IMR-90 (cell line): Measurements from ENCODE around the gene EFS. TPM values are rescaled to one million over a fixed set of nuclear protein-coding genes. Genes with fewer than 3 reads are reported as not detected.
A peak's percentile ranks its signal among the peaks of the same experiment; 100 is the strongest.

Source experiments
- ATAC-seq: fragments of 200-7000 bp; cut with Tn5 transposase; 2 replicates; pipeline ENCODE4 v1.9.1; 2020; ENCODE audit warnings: low read depth, mild to moderate bottlenecking, moderate library complexity
- BruUV-seq: library from RNA; stranded (reverse); fragments of 400-500 nt; replicated peaks from 2 replicates; lab custom pipeline; 2021; lab: Mats Ljungman, UMichigan
- CTCF ChIA-PET: fragments of 300-600 bp; formaldehyde crosslinking; extraction: SDS; loops from one replicate; lab custom pipeline; 2021; ENCODE audit warnings: antibody characterized with exemption; lab: Yijun Ruan, JAX
- POLR2A ChIA-PET: fragments of 300-600 bp; sonication (Branson Sonifier 250); formaldehyde crosslinking; loops from one replicate; lab custom pipeline; 2022; ENCODE audit warnings: antibody characterized with exemption; ENCODE audit not compliant: unreplicated experiment; lab: Charles Lee
- DNase-seq: peaks from one replicate; pipeline ENCODE4 v3.0.0; 2013
- H2AFZ ChIP-seq: replicated peaks from 2 replicates; pipeline ENCODE3; 2013; ENCODE audit warnings: low read length, mild to moderate bottlenecking; ENCODE audit not compliant: poor library complexity
- H2AK5ac ChIP-seq: 2 replicates; pipeline ENCODE4 v1.6.1; 2013; ENCODE audit warnings: low read depth, low read length, inconsistent platforms
- H2AK9ac ChIP-seq: replicated peaks from 2 replicates; pipeline ENCODE3; 2013; ENCODE audit warnings: mild to moderate bottlenecking, low read depth, low read length, moderate library complexity; ENCODE audit not compliant: poor library complexity
- H2BK120ac ChIP-seq: 2 replicates; pipeline ENCODE4 v1.6.1; 2013; ENCODE audit warnings: low read depth, low read length, inconsistent platforms
- H2BK15ac ChIP-seq: 3 replicates; pipeline ENCODE4 v1.6.1; 2013; ENCODE audit warnings: low read depth, low read length, inconsistent platforms
- H2BK20ac ChIP-seq: 2 replicates; pipeline ENCODE4 v1.6.1; 2013; ENCODE audit warnings: low read depth, mild to moderate bottlenecking, inconsistent platforms, low read length, moderate library complexity
- H2BK5ac ChIP-seq: 2 replicates; pipeline ENCODE4 v1.6.1; 2013; ENCODE audit warnings: mild to moderate bottlenecking, low read depth, low read length, inconsistent platforms; ENCODE audit not compliant: poor library complexity, severe bottlenecking
- H3K14ac ChIP-seq: replicated peaks from 2 replicates; pipeline ENCODE4 v1.6.1; 2013; ENCODE audit warnings: low read depth, low read length, inconsistent platforms
- H3K18ac ChIP-seq: 2 replicates; pipeline ENCODE4 v1.6.1; 2013; ENCODE audit warnings: low read depth, low read length, control low read depth
- H3K23ac ChIP-seq: 2 replicates; pipeline ENCODE4 v1.6.1; 2013; ENCODE audit warnings: low read depth, low read length, inconsistent platforms
- H3K27ac ChIP-seq: 2 replicates; pipeline ENCODE4 v1.5.1; 2013; ENCODE audit warnings: mild to moderate bottlenecking, control low read depth, low read length; ENCODE audit not compliant: insufficient read depth
- H3K27me3 ChIP-seq: 2 replicates; pipeline ENCODE4 v1.6.1; 2013; ENCODE audit warnings: low read length; ENCODE audit not compliant: control insufficient read depth, insufficient read depth
- H3K36me3 ChIP-seq: 2 replicates; pipeline ENCODE4 v1.6.1; 2013; ENCODE audit warnings: low read length, mixed read lengths; ENCODE audit not compliant: control insufficient read depth, insufficient read depth
- H3K4ac ChIP-seq: 2 replicates; pipeline ENCODE4 v1.6.1; 2013; ENCODE audit warnings: low read depth, low read length, inconsistent platforms
- H3K4me1 ChIP-seq: 2 replicates; pipeline ENCODE4 v1.6.1; 2013; ENCODE audit warnings: low read length, mixed read lengths; ENCODE audit not compliant: control insufficient read depth, insufficient read depth
- H3K4me2 ChIP-seq: 2 replicates; pipeline ENCODE4 v1.6.1; 2013; ENCODE audit warnings: low read depth, mild to moderate bottlenecking, control low read depth, low read length, moderate library complexity
- H3K4me3 ChIP-seq: 2 replicates; pipeline ENCODE4 v1.5.1; 2013; ENCODE audit warnings: low read depth, mild to moderate bottlenecking, control low read depth, low read length, moderate library complexity; ENCODE audit not compliant: insufficient read depth
- H3K56ac ChIP-seq: 2 replicates; pipeline ENCODE4 v1.6.1; 2013; ENCODE audit warnings: low read length, inconsistent platforms; ENCODE audit not compliant: insufficient read depth; ENCODE audit errors: extremely low read depth
- H3K79me1 ChIP-seq, 2 experiments: 2 replicates each; pipeline ENCODE4 v1.6.1; 2013; ENCODE audit warnings: low read length in 2 of 2, inconsistent platforms in 1 of 2, low read depth in 1 of 2
- H3K9ac ChIP-seq: 2 replicates; pipeline ENCODE4 v1.6.1; 2013; ENCODE audit warnings: low read depth, low read length, control low read depth
- H3K9me1 ChIP-seq: 2 replicates; pipeline ENCODE4 v1.6.1; 2013; ENCODE audit warnings: low read length, inconsistent platforms; ENCODE audit not compliant: insufficient read depth
- H3K9me3 ChIP-seq: 2 replicates; pipeline ENCODE4 v1.6.1; 2013; ENCODE audit warnings: low read length; ENCODE audit not compliant: control insufficient read depth, insufficient read depth
- H4K20me1 ChIP-seq: 2 replicates; pipeline ENCODE4 v1.6.1; 2013; ENCODE audit warnings: low read length, inconsistent platforms; ENCODE audit not compliant: insufficient read depth
- H4K5ac ChIP-seq: 2 replicates; pipeline ENCODE4 v1.6.1; 2013; ENCODE audit warnings: mild to moderate bottlenecking, low read depth, low read length, control low read depth
- H4K8ac ChIP-seq, 2 experiments: 2 replicates each; pipeline ENCODE4 v1.6.1; 2013; ENCODE audit warnings: low read depth in 2 of 2, low read length in 2 of 2, control low read depth in 1 of 2, inconsistent platforms in 1 of 2
- H4K91ac ChIP-seq: 2 replicates; pipeline ENCODE4 v1.6.1; 2013; ENCODE audit warnings: low read depth, low read length, inconsistent platforms; ENCODE audit not compliant: insufficient read depth
- BHLHE40 ChIP-seq: fragments of 150-350 bp; IDR thresholded peaks from 2 replicates; pipeline ENCODE4 v1.6.1; 2016; ENCODE audit warnings: mild to moderate bottlenecking, low read depth, low read length
- CEBPB ChIP-seq: IDR thresholded peaks from 2 replicates; pipeline ENCODE4 v1.6.1; 2012; ENCODE audit warnings: low read depth, low read length, improper control_type of control experiment
- CHD1 ChIP-seq: IDR thresholded peaks from 2 replicates; pipeline ENCODE4 v1.6.1; 2012; ENCODE audit warnings: low read depth, low read length, improper control_type of control experiment
- ELK1 ChIP-seq: fragments of 150-350 bp; IDR thresholded peaks from 2 replicates; pipeline ENCODE4 v1.6.1; 2016; ENCODE audit warnings: low read depth, mild to moderate bottlenecking, low read length, moderate library complexity, borderline replicate concordance
- FOS ChIP-seq: fragments of 150-350 bp; IDR thresholded peaks from 2 replicates; pipeline ENCODE4 v1.6.1; 2016; ENCODE audit warnings: low read depth, low read length
- MAFK ChIP-seq: IDR thresholded peaks from 2 replicates; pipeline ENCODE4 v1.6.1; 2012; ENCODE audit warnings: low read depth, low read length, improper control_type of control experiment
- MAZ ChIP-seq: IDR thresholded peaks from 2 replicates; pipeline ENCODE4 v1.6.1; 2012; ENCODE audit warnings: low read depth, mild to moderate bottlenecking, low read length, improper control_type of control experiment, moderate library complexity, borderline replicate concordance
- MXI1 ChIP-seq: IDR thresholded peaks from 2 replicates; pipeline ENCODE4 v1.6.1; 2012; ENCODE audit warnings: low read depth, mild to moderate bottlenecking, low read length, moderate library complexity, borderline replicate concordance
- NFE2L2 ChIP-seq: fragments of 150-350 bp; IDR thresholded peaks from 2 replicates; pipeline ENCODE4 v1.6.1; 2016; ENCODE audit warnings: low read depth, mild to moderate bottlenecking, low read length
- POLR2A ChIP-seq: IDR thresholded peaks from 2 replicates; pipeline ENCODE4 v1.6.1; 2012; ENCODE audit warnings: mild to moderate bottlenecking, low read depth, low read length
- RAD21 ChIP-seq: IDR thresholded peaks from 2 replicates; pipeline ENCODE4 v1.6.1; 2012; ENCODE audit warnings: low read length, improper control_type of control experiment
- RCOR1 ChIP-seq: IDR thresholded peaks from 2 replicates; pipeline ENCODE4 v1.6.1; 2012; ENCODE audit warnings: mild to moderate bottlenecking, low read length, improper control_type of control experiment; ENCODE audit not compliant: insufficient replicate concordance
- SMC3 ChIP-seq: fragments of 150-350 bp; IDR thresholded peaks from 2 replicates; pipeline ENCODE4 v1.6.1; 2016; ENCODE audit warnings: low read depth, mild to moderate bottlenecking, antibody characterized with exemption, low read length, moderate library complexity
- USF2 ChIP-seq: fragments of 150-350 bp; IDR thresholded peaks from 2 replicates; pipeline ENCODE4 v1.6.1; 2017; ENCODE audit warnings: mild to moderate bottlenecking, antibody characterized with exemption, low read length, low read depth
- WGBS, 2 experiments: methylation state at CpG; one replicate each; pipeline versions ENCODE4 v1.1.5 to v1.1.7; 2013; ENCODE audit warnings: missing lambda C conversion rate in 2 of 2; ENCODE audit not compliant: insufficient read length in 1 of 2; ENCODE audit errors: extremely low coverage in 2 of 2; 5-methylcytosine and 5-hydroxymethylcytosine counted together
- dilution Hi-C: fragments of 300-500 bp; cut with HindIII; formaldehyde crosslinking; loops from one replicate; pipeline ENCODE4 v1.14.3; 2018; ENCODE audit warnings: low sequenced_read_pairs; ENCODE audit not compliant: unreplicated experiment
- in situ Hi-C: fragments of 300-500 bp; cut with MboI; formaldehyde crosslinking; loops from 3 replicates; pipeline ENCODE4 v1.14.3; 2019; ENCODE audit warnings: low sequenced_read_pairs, inconsistent platforms, mixed read lengths
- intact Hi-C: fragments of 100-400 bp; cut with micrococcal nuclease; formaldehyde crosslinking; loops from 2 replicates; pipeline ENCODE4 v1.10.0; 2022
- polyA plus RNA-seq, 3 experiments: library from polyadenylated mRNA; depleted of rRNA; stranded (reverse); fragments of >200 nt; gene quantifications; 2 replicates each; pipeline ENCODE4 v1.2.3, GENCODE V29; 2012; ENCODE audit warnings: low replicate concordance in 1 of 3
- total RNA-seq: library from RNA; depleted of rRNA; stranded (reverse); fragments of >200 nt; gene quantifications from 2 replicates; pipeline ENCODE4 v1.2.3, GENCODE V29; 2012
- TF ChIP-seq, protein P1 (sequence below): conservative IDR thresholded peaks from 2 replicates; pipeline ENCODE4 v1.5.1; 2012; ENCODE audit warnings: mild to moderate bottlenecking, low read depth, low read length, improper control_type of control experiment

EFS gene
- total and polyA plus RNA-seq, 2 of the 4 experiments (the other 2 are of a cell fraction) = 2.2 to 11.6 TPM

- peaks cover 19% of the 10 kb centered on the region for H3K4me1 ChIP-seq
- no peak overlapping the region for H3K56ac ChIP-seq
- DNase-seq (no peak), ATAC-seq (no peak)
- H4K20me1 ChIP-seq = peaks cover 35% of the 10 kb centered on the region
- H3K79me1 ChIP-seq = peaks cover 20 to 53% of the 10 kb centered on the region in 2 experiments
- no TSS peak for BruUV-seq
- in situ Hi-C loops (loop anchor here (10.0 to 25.0 kb wide), 4 partner anchors 194 to 1128 kb away; partner anchors contain the start of genes CBLN3, CEBPE, EMC9 and FITM1), dilution Hi-C loops (no loop called here), intact Hi-C loops (loop anchor here (10.0 kb wide), 1 partner anchor 754 kb away; no protein-coding TSS in a partner anchor)
- no peak overlapping the region for H3K18ac ChIP-seq
- H3K14ac ChIP-seq = no peak overlapping the region
- no peak overlapping the region for H3K4me2 ChIP-seq
- ChIA-PET CTCF (no interaction called here), POLR2A (no interaction called here)
- H2BK5ac ChIP-seq = no peak overlapping the region
- H3K27ac ChIP-seq = no peak overlapping the region
- 85% methylated on average over 5 of the region's 17 CpGs; no CpG with 5 or more reads in 1 of the 2 experiments for WGBS, 2 experiments
- H3K9me3 ChIP-seq = no peaks in the 10 kb centered on the region
- H3K4ac ChIP-seq = no peak overlapping the region
- peak overlapping the region in 1 of 2 experiments; percentile 13; a peak in 1 of 4 replicates for H4K8ac ChIP-seq
- no peak overlapping the region for H2BK120ac ChIP-seq
- H4K91ac ChIP-seq = no peak overlapping the region
- H3K4me3 ChIP-seq = no peak overlapping the region
- 0 out of 2 replicates have a peak overlapping the region, but pooled peaks have one; percentile 28 for H3K23ac ChIP-seq
- H3K9ac ChIP-seq = no peak overlapping the region
- H2AK9ac ChIP-seq = peak overlapping the region; percentile 44
- H4K5ac ChIP-seq = no peak overlapping the region
- no peaks in the 10 kb centered on the region for H3K27me3 ChIP-seq
- no peak overlapping the region for H2AFZ ChIP-seq
- peak overlapping the region; percentile 37; the same call in 1 of the 2 replicates for H2AK5ac ChIP-seq
- no peak overlapping the region for H2BK15ac ChIP-seq
- H3K36me3 ChIP-seq = peaks cover 35% of the 10 kb centered on the region
- H3K9me1 ChIP-seq = peaks cover 20% of the 10 kb centered on the region; the same call in 1 of the 2 replicates
- no peak overlapping the region for H2BK20ac ChIP-seq
- TF ChIP-seq BHLHE40 (no peak), MAZ (no peak), SMC3 (no peak), USF2 (no peak), POLR2A (no peak), CHD1 (no peak), RAD21 (no peak), ELK1 (no peak), NFE2L2 (no peak), MXI1 (no peak), MAFK (no peak), FOS (no peak), RCOR1 (no peak), CEBPB (no peak)
- TF ChIP-seq, protein P1, sequence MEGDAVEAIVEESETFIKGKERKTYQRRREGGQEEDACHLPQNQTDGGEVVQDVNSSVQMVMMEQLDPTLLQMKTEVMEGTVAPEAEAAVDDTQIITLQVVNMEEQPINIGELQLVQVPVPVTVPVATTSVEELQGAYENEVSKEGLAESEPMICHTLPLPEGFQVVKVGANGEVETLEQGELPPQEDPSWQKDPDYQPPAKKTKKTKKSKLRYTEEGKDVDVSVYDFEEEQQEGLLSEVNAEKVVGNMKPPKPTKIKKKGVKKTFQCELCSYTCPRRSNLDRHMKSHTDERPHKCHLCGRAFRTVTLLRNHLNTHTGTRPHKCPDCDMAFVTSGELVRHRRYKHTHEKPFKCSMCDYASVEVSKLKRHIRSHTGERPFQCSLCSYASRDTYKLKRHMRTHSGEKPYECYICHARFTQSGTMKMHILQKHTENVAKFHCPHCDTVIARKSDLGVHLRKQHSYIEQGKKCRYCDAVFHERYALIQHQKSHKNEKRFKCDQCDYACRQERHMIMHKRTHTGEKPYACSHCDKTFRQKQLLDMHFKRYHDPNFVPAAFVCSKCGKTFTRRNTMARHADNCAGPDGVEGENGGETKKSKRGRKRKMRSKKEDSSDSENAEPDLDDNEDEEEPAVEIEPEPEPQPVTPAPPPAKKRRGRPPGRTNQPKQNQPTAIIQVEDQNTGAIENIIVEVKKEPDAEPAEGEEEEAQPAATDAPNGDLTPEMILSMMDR = no peak
Observed at GRCh38 chr14:23308721-23309445, 56.1 kb downstream of the EFS start.
